Activated naive CD8-positive, alpha-beta T cell treated with anti-CD3 and anti-CD28 coated beads for 36 hours (primary cell): ENCODE results near the gene RBP7. TPM values are rescaled to one million over a fixed set of nuclear protein-coding genes. Genes with fewer than 3 reads are reported as not detected.
"Not testable (repeated sequence)": the region's sequence is repeated elsewhere in the genome, so short reads cannot be mapped to it uniquely, and the experiment has no call there.

Experiments
- DNase-seq: peaks from one replicate; pipeline ENCODE4 v3.0.0; 2021
- H3K27ac Mint-ChIP-seq: one replicate; pipeline ENCODE4 v1.8.0; 2022; ENCODE audit warnings: mild to moderate bottlenecking, moderate library complexity, mixed read lengths
- H3K27me3 Mint-ChIP-seq: one replicate; pipeline ENCODE4 v1.8.0; 2022; ENCODE audit warnings: mild to moderate bottlenecking, mixed read lengths
- H3K36me3 Mint-ChIP-seq: one replicate; pipeline ENCODE4 v1.8.0; 2021; ENCODE audit warnings: mild to moderate bottlenecking, mixed read lengths
- H3K4me1 Mint-ChIP-seq: one replicate; pipeline ENCODE4 v1.8.0; 2021; ENCODE audit warnings: mixed read lengths
- H3K4me3 Mint-ChIP-seq: one replicate; pipeline ENCODE4 v1.8.0; 2022; ENCODE audit warnings: mild to moderate bottlenecking, moderate library complexity, mixed read lengths
- H3K9me3 Mint-ChIP-seq: one replicate; pipeline ENCODE4 v1.8.0; 2022; ENCODE audit warnings: mixed read lengths
- total RNA-seq, 2 experiments: library from RNA; stranded (reverse); gene quantifications; one replicate each; pipeline ENCODE4 v1.2.3, GENCODE V29; 2021

Gene RBP7
- not detected for total RNA-seq

DNA sequence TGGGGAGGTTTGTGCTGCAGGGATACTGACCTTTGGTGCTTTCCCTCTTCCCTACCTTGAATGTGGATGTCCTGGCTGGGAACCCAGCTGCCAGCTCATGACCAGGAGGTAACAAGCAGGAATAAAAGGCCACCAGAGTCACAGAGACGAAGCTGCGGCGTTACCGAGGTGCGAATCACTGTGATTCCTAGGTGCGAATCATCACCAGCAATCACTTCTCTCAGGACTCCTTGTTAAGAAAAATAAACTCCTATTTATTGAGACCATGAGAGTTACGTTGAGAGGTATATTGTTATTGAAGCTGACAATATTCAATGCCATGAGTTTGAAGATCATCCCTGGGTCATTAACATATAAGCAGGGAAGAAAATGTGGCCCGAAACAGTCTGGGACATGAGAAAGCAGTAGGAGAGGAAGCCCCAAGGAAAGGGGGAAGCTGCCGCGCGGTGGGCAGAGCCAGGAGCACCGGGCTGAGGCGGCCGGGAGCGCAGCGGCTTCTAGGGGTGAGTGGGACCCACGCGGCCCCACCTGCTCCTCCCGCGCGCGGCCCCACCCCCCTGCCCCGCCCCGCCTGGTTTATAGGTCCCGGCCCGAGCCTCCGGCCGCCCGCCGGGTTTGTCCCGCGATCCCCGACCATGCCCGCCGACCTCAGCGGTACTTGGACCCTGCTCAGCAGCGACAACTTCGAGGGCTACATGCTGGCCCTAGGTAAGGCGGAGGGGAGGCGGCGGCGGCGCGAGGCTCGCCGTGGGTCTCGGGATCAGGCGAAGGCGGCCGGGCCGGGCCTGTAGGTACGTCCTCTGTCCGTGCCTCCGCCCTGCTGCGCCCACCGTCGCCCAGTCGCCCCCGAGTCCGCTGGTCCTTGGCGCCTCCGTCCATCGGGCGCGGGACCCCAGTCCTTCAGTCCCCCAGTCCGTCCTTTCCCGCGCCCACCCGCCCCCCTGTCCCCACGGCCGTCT lies at the start of gene RBP7:
Gene RBP7 (plus strand): TSS at position 605 of the 959 bp plus-strand sequence. CDS start 31 bp downstream, at position 636.
- H3K4me1 Mint-ChIP-seq: peaks cover 2% of the 10 kb centered on the region
- peaks cover 43% of the 10 kb centered on the region for H3K27me3 Mint-ChIP-seq
- H3K4me3 Mint-ChIP-seq: peak within 1 kb of the TSS; percentile 70
- H3K36me3 Mint-ChIP-seq: peaks cover 2% of the 10 kb centered on the region
- DNase-seq: peak; percentile 10
- H3K9me3 Mint-ChIP-seq: peaks cover 3% of the 10 kb centered on the region
- H3K27ac Mint-ChIP-seq: no peak within 1 kb of the TSS

DNA sequence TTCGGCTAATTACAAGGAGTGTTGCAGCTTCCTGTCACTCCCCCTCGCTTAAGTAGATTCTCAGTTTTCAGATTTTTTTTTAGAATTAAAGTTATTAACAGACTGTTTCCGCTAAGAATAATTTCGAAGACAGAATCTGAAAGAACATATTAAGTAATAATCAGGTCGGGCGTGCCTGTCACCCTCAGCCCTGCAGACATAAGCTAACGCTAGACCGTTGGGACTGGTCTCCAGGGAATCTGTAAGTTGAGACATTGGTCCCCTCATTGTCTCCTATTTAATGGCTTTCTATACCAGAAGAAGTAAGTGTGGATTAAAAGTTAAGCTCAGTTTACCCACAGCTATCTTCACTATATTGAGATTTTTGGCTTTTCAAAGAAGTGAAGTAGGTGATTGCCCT lies 39.3 kb upstream of the RBP7 start:
- H3K27ac Mint-ChIP-seq: no peak overlapping the region
- no peaks in the 10 kb centered on the region for H3K36me3 Mint-ChIP-seq
- H3K27me3 Mint-ChIP-seq: no peaks in the 10 kb centered on the region
- no peaks in the 10 kb centered on the region for H3K4me1 Mint-ChIP-seq
- no peak for DNase-seq
- H3K9me3 Mint-ChIP-seq: no peaks in the 10 kb centered on the region
- H3K4me3 Mint-ChIP-seq: no peak overlapping the region

DNA sequence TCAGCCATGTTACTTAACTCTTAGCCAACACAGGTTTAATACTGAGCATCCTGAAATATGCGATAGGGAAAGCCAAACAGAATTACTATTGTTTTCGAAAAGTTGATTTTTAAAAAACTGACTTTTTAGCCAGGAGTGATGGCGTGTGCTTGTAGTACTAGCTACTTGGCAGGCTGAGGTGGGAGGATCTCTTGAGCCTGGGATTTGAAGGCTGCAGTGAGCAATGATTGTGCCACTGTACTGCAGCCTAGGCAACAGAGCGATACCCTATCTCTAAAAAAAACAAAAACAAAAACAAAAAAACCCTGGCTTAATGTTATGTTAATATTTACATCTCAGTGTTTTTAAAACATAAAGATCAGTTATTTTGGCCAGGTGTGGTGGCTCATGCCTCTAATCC lies 37.0 kb upstream of the RBP7 start:
- DNase-seq: no peak
- H3K27me3 Mint-ChIP-seq: no peaks in the 10 kb centered on the region
- no peaks in the 10 kb centered on the region for H3K9me3 Mint-ChIP-seq
- H3K27ac Mint-ChIP-seq: no peak overlapping the region
- no peaks in the 10 kb centered on the region for H3K4me1 Mint-ChIP-seq
- H3K36me3 Mint-ChIP-seq: no peaks in the 10 kb centered on the region
- no peak overlapping the region for H3K4me3 Mint-ChIP-seq

DNA sequence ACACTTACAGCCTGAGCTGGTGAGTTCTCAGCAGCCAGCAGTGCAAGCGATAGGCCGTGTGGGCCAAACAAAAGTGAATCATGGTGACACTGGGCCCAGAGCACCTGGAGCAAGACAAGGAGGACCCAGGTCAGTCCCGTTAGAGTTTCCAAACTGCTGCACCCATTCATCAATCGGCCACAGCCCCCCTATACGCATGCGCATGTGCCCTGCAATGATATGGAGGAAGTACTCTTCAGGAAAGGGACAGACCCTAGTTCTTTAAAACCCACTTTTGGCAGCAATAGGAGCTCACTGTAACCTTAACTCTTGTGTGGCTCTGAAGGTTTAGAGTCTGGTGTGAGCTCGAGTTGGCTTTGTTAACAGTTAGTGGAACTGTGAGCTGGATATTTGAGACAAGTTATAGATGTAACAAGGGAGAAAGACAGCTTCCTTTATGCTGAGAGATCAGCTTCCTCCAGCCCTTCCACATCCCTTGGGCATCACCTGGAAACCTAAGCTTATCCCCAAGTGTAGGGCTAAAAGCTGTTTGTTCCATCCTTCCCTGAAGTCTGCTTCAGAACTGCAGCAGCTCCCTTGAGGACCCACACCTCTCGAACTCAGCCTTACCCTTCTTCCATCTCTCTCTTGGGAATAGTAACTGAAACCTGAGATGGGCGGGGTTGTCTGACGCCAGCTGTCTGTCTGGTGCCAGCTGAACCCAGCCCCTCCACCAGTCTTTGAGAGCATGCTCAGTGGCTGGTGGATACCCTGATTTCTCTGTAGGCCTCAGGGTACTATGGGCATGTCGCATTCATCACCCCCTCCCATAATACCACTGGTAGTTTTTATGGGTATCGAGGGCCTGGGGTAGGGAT lies 36.1 kb upstream of the RBP7 start:
- Mint-ChIP-seq H3K27ac (no peak overlapping the region), H3K4me3 (no peak overlapping the region), H3K27me3 (no peaks in the 10 kb centered on the region), H3K36me3 (no peaks in the 10 kb centered on the region), H3K9me3 (no peaks in the 10 kb centered on the region), H3K4me1 (no peaks in the 10 kb centered on the region)
- no peak for DNase-seq

DNA sequence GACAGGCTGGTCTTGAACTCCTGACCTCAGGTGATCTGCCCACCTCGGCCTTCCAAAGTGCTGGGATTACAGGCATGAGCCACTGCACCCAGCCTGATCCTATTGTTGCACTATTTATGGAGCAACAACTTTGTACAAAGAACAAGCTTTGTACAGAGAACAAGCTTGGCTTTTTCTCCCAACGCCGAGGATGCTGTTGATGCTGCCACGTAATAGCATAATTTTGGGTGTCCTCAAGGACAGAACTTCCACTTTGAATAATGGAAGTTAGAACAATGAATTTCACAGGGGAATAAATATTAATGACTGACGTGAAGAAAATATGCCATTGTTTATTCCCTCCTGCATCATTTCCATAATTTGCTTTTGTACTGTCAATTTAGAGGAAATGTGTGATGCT lies 12.8 kb upstream of the RBP7 start:
- Mint-ChIP-seq H3K4me1 (no peaks in the 10 kb centered on the region), H3K4me3 (no peak overlapping the region), H3K36me3 (peaks cover 5% of the 10 kb centered on the region), H3K27ac (no peak overlapping the region), H3K27me3 (no peaks in the 10 kb centered on the region), H3K9me3 (no peaks in the 10 kb centered on the region)
- DNase-seq: no peak

DNA sequence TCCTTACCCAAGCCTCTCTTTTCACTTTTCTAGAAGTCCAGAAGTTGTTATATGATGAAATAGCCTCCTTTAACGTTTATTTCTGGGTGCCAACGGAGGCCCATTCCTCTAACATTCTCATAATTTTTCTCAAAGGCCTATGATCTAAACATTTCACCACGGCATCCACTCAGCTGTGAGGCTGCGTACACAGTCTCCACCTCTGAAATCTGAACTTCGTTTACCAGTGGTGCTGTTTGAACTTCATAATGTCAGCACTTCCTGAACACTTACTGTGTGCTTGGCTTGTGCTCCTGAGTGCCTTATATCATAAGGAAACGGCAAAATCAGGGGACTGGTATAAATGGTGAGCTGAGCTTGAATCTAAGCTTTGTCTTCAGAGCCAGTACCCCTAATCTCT lies 12.0 kb upstream of the RBP7 start:
- Mint-ChIP-seq H3K27ac (no peak overlapping the region), H3K36me3 (peaks cover 5% of the 10 kb centered on the region), H3K27me3 (no peaks in the 10 kb centered on the region), H3K9me3 (no peaks in the 10 kb centered on the region), H3K4me3 (no peak overlapping the region), H3K4me1 (no peaks in the 10 kb centered on the region)
- no peak for DNase-seq

DNA sequence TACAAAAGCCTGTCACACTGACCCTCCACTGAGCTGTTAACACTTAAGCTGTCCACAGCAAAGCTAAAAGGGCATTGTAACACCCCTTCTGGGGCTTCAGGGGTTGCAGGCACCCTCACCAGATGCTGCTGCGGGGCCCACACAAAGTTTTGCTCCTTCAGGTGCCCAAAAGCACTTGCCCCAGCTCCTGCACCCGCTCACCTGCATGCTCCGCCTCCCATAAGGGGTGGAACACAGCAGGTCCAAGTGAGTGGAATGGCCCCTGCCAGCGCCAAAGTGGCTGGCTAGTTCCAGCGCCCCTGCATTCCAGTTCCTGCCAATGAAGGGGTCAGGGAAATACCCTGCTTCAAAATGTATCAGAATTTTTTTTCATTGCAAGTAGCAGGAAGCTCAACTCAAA lies 7.3 kb upstream of the RBP7 start:
- peaks cover 2% of the 10 kb centered on the region for H3K27me3 Mint-ChIP-seq
- no peaks in the 10 kb centered on the region for H3K4me1 Mint-ChIP-seq
- no peak for DNase-seq
- H3K27ac Mint-ChIP-seq: no peak overlapping the region
- H3K4me3 Mint-ChIP-seq: no peak overlapping the region
- H3K9me3 Mint-ChIP-seq: no peaks in the 10 kb centered on the region
- no peaks in the 10 kb centered on the region for H3K36me3 Mint-ChIP-seq

DNA sequence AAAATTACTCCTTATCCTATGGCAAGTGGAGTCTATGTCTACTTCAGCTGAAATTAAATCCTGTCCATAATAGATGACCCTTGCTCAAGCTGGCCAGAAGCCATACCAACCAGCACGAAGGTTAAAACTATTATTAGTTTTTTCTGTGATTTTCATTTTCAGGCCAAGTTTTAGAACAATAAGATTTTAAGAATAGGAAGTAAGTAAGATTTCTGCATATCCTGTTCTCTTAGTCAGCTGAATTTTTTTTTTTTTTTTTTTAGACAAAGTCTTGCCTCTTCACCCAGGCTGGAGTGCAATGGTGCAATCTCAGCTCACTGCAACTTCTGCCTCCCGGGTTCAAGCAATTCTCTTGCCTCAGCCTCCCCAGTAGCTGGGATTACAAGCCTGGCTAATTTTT lies 6.1 kb upstream of the RBP7 start:
- no peaks in the 10 kb centered on the region for H3K4me1 Mint-ChIP-seq
- H3K27ac Mint-ChIP-seq: no peak overlapping the region
- peaks cover 5% of the 10 kb centered on the region for H3K27me3 Mint-ChIP-seq
- no peaks in the 10 kb centered on the region for H3K36me3 Mint-ChIP-seq
- no peak overlapping the region for H3K4me3 Mint-ChIP-seq
- no peaks in the 10 kb centered on the region for H3K9me3 Mint-ChIP-seq
- DNase-seq: no peak

DNA sequence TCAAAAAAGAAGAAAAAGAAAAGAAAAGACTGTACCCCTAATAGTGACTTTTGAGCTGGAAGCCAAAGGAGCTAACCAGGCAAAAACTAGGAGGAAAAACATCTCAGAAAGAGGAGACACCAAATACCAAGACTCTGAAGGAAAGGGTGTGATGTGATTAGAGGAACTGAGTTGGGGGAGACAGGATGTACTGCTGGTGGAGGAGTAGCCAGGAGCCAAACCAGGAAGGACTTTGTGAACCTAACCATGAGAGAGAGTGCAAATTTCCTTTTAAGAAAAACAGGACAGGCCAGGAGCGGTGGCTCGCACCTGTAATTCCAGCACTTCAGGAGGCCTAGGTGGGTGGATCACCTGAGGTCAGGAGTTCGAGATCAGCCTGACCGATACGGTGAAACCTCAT lies 4.1 kb upstream of the RBP7 start:
- no peak for DNase-seq
- Mint-ChIP-seq H3K36me3 (no peaks in the 10 kb centered on the region), H3K27ac (no peak overlapping the region), H3K9me3 (no peaks in the 10 kb centered on the region), H3K27me3 (peaks cover 19% of the 10 kb centered on the region), H3K4me3 (no peak overlapping the region), H3K4me1 (peaks cover under 1% of the 10 kb centered on the region)

DNA sequence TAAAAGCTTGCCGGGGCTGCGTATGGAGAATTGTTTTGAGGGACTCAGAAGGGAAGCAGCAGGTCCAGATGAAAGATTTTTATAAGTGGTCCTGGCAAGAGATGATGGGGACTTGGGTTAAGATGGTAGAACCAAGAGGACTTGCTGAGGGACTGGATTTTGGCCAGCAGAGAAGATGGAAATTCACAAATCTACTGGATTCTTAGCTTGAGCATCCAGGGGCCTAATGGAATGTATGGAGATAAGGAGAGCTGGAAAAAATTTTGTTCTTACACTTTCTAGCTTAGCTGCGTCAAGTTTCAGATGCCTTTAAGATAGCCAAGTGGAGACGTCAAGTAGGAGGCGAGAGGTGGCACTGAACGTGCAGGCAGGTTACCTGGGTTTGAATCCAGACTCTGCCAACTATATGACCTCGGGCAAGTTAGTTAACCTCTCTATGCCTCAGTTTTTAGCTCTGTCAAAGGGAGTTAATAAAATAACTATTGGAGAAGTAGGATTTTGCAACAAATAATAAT lies 3.4 kb upstream of the RBP7 start:
- DNase-seq: no peak
- H3K4me1 Mint-ChIP-seq: peaks cover 2% of the 10 kb centered on the region
- H3K9me3 Mint-ChIP-seq: peaks cover under 1% of the 10 kb centered on the region
- no peak overlapping the region for H3K4me3 Mint-ChIP-seq
- no peak overlapping the region for H3K27ac Mint-ChIP-seq
- no peaks in the 10 kb centered on the region for H3K36me3 Mint-ChIP-seq
- peaks cover 26% of the 10 kb centered on the region for H3K27me3 Mint-ChIP-seq

DNA sequence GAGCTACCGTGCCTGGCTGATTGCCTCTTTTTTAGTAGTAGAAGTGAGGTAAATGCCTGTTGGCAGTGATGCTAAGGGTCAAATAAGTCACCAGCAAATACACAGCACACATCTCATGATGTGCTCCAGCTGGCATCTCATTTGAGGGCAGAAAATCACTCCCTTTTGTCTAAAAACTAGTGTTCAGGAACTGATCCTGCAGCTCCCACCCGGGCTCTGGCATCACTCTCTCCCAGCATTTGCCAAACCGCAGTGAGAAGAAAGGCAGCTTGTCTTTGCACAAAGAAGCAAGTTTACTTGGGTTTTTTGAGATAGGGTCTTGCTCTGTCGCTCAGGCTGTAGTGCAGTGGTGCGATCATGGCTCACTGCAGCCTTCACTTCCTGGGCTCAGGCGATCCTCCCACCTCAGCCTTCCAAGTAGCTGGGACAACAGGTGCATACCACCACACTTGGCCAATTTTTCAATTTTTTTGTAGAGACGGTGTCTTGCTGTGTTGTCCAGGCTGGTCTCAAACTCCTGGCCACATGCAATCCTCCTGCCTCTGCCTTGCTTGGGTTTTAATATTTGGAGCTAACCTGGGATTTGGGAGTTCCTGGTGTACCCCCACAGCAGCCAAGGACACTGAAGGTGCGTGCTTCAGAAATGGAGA lies 4.1 kb downstream of the RBP7 start:
- no peak overlapping the region for H3K27ac Mint-ChIP-seq
- H3K9me3 Mint-ChIP-seq: peaks cover 3% of the 10 kb centered on the region
- H3K36me3 Mint-ChIP-seq: peaks cover 2% of the 10 kb centered on the region
- no peak for DNase-seq
- peaks cover 2% of the 10 kb centered on the region for H3K4me1 Mint-ChIP-seq
- peaks cover 41% of the 10 kb centered on the region for H3K27me3 Mint-ChIP-seq
- H3K4me3 Mint-ChIP-seq: no peak overlapping the region

DNA sequence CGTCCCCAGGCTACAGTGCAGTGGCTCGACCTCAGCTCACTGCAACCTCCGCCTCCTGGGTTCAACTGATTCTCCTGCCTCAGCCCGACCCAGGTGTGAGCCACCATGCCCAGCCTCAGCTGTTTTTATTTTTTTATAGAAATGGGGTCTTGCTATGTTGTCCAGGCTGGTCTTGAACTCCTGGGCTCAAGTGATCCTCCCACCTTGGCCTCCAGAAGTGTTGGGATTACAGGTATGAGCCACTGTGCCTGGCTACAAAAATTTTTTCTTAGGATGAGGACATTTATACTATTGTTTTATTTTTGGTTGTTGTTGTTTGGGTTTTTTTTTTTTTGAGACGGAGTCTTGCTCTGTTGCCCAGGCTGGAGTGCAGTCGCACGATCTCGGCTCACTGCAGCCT lies 8.2 kb downstream of the RBP7 start:
- peaks cover 15% of the 10 kb centered on the region for H3K27me3 Mint-ChIP-seq
- not testable (repeated sequence) for H3K4me3 Mint-ChIP-seq, H3K9me3 Mint-ChIP-seq, H3K27ac Mint-ChIP-seq, H3K4me1 Mint-ChIP-seq, DNase-seq, H3K36me3 Mint-ChIP-seq

DNA sequence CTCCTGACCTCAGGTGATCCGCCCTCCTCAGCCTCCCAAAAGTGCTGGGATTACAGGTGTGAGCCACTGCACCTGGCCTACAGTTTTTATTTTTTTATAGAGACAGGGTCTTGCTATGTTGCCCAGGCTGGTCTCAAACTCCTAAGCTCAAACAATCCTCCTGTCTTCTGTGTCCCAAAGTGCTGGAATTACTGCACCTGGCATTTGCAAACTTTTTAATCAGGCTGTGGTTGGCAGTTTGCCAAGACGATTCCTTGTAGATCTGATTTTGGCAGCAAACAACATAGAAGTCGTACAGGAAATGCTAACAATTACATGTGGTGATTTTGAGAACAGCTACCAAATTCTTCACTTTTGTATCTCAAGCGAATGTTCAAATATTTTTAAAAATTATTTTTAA lies 10.1 kb downstream of the RBP7 start:
- Mint-ChIP-seq H3K4me1 (no peaks in the 10 kb centered on the region), H3K27me3 (peaks cover 5% of the 10 kb centered on the region), H3K4me3 (no peak overlapping the region), H3K36me3 (no peaks in the 10 kb centered on the region), H3K9me3 (no peaks in the 10 kb centered on the region), H3K27ac (no peak overlapping the region)
- DNase-seq: no peak

DNA sequence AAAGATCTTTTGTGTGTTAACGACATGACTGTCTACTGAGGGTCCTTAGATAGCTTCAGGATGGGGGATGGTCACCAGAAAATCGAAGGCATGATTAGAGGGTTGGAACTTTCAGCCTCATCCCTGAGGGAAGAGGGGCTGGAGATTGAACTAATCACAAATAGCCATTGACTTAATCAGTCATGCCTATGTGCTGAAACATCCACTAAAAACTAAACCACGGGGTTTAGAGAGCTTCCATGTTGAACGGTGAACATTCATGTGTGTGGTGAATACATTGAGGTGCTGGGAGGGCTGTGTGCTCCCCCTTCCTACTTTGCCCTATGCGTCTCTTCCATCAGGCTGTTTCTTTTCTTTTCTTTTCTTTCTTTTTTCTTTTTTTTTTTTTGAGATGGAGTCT lies 17.0 kb downstream of the RBP7 start:
- H3K27me3 Mint-ChIP-seq: no peaks in the 10 kb centered on the region
- DNase-seq: no peak
- H3K4me3 Mint-ChIP-seq: no peak overlapping the region
- H3K36me3 Mint-ChIP-seq: no peaks in the 10 kb centered on the region
- no peak overlapping the region for H3K27ac Mint-ChIP-seq
- H3K9me3 Mint-ChIP-seq: no peaks in the 10 kb centered on the region
- H3K4me1 Mint-ChIP-seq: peaks cover 2% of the 10 kb centered on the region

DNA sequence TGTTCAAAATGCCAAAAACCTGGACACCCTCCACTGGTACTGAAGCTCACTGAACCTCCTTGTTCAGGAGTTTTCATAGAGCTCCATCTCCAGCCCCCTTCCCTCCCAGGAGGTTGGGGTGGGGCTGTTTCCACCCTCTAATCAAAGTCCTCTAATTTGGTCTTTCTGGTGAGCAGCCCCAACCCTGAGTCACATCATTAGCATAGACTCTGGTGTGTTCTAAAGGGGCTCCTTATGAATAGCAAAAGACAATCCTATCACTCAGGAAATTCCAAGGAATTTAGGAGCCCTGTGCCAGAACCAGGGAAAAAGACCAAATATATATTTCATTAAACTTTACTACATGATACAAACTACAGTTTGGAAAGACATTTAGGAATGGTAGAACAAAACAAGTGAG lies 22.5 kb downstream of the RBP7 start:
- no peak overlapping the region for H3K27ac Mint-ChIP-seq
- H3K27me3 Mint-ChIP-seq: no peaks in the 10 kb centered on the region
- peaks cover 2% of the 10 kb centered on the region for H3K4me1 Mint-ChIP-seq
- no peak for DNase-seq
- no peaks in the 10 kb centered on the region for H3K36me3 Mint-ChIP-seq
- no peak overlapping the region for H3K4me3 Mint-ChIP-seq
- no peaks in the 10 kb centered on the region for H3K9me3 Mint-ChIP-seq
